Brain pericyte (primary cell): Measurements from ENCODE around the gene NR1I3.
A peak's percentile ranks its signal among the peaks of the same experiment; 100 is the strongest.
"Not testable (repeated sequence)": the region's sequence is repeated elsewhere in the genome, so short reads cannot be mapped to it uniquely, and the experiment has no call there.

Source experiments
- DNase-seq: peaks from one replicate; pipeline ENCODE4 v3.0.0-alpha.2; 2012; ENCODE audit warnings: low read depth, low spot score

Gene NR1I3

DNA sequence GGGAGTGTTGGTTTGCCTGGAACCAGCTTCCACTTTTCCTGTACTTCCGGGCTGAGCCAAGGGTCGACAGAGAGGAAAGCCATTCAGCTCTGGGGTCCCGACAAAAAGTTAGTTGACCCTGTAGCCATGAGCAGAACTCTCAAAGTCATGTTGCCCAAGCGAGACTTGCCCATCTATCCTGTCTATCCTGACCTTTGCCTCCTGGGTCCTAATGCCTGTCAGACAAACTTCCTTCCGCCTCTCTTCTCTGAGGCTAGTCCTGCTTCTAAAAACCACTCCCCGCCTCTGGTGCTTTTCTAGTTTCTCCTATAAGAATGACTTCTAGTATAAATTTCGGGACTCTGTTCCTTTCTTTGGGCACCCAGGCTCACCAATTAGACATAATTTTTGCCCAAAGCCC lies 12.8 kb upstream of the NR1I3 start:
- no peak for DNase-seq

DNA sequence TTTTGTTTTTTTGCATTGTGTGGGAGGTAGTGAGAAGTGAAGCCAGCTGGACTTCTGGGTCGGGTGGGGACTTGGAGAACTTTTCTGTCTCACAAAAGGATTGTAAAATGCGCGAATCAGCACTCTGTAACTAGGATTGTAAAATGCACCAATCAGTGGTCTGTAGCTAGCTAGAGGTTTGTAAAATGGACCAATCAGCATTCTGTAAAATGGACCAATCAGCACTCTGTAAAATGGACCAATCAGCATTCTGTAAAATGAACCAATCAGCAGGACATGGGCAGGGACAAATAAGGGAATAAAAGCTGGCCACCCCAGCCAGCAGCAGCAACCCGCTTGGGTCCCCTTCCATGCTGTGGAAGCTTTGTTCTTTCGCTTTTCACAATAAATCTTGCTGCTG lies 12.1 kb upstream of the NR1I3 start:
- DNase-seq: not testable (repeated sequence)

GRCh38 chr1:161244888-161245287 lies 6.9 kb upstream of the NR1I3 start:
- no peak for DNase-seq

GRCh38 chr1:161242313-161242712 lies 4.3 kb upstream of the NR1I3 start:
- DNase-seq: no peak

DNA sequence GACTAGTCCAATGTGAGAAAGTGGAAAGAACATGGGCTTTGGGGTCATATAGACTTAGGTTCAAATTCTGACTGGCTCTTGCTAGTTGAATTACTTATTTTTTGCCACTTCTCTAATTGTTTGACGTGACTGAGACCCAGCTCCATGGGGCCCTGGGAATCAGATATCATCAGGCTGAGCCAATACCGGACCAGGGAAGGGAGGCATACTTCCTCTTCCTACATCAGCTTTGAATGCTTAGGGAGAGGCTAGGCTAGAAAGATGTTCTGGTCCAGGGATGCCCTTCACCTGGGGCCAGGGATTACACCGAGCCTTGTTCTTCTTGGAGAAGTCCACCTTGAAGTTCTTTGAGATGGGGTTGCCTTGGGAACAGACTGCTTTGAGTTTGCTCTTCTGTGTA lies 3.7 kb upstream of the NR1I3 start:
- no peak for DNase-seq

- no peak for DNase-seq
Observed at GRCh38 chr1:161235957-161236775, 1.8 kb downstream of the NR1I3 start.

GRCh38 chr1:161233102-161233501 lies 4.9 kb downstream of the NR1I3 start:
- DNase-seq: no peak

- DNase-seq: no peak
Observed at GRCh38 chr1:161230762-161231161, 7.2 kb downstream of the NR1I3 start.

- DNase-seq: no peak
Observed at GRCh38 chr1:161229896-161230295, 8.1 kb downstream of the NR1I3 start.

DNA sequence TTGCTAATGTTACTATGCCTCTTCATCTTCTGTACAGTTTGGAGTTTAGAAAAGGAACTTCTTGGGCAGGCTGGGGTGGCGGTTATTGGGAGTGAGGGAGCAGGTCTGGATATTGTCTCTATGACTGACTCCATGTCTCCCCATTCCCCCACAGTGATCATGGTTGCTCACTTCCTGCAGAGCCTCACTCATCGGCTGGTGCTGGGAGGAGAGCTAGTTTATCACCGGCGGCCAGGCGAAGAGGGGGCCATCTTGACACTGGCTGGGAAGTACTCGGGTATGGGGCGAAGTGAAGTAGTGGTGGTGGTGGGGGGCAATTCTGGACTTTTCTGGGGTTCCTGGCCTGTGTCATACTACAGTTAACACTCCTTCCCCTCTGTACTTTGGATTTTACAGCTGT lies 10.0 kb downstream of the NR1I3 start:
- DNase-seq: no peak

DNA sequence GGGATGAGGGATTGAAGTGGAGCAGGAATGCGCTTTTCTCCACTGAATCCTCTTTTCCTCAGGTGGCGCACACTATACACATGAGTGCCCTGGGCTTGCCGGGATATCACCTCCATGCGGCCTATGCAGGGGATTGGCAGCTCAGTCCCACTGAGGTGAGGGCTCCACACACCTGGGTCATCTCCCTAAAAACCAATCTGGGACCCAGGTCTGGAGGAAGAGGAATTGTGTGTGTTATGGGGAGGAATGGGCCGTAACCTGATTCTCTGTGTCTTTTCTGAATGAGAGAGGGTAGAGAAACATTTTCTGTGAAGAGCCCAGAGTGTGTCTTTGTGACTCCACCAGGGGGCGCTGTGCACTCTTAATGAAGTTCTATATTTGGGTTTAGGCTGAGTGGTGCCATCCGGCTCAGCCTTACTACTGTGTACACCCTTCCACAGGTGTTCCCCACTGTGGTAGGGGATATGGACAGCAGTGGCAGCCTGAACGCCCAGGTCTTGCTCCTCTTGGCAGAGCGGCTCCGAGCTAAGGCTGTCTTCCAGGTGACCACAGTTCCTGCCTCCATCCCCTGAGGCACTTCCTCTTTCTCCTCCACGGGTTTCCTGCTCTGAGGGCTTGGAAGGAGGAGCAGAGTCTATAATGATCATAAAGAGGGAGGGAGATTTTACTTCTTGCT lies 10.7 kb downstream of the NR1I3 start:
- DNase-seq: no peak

DNA sequence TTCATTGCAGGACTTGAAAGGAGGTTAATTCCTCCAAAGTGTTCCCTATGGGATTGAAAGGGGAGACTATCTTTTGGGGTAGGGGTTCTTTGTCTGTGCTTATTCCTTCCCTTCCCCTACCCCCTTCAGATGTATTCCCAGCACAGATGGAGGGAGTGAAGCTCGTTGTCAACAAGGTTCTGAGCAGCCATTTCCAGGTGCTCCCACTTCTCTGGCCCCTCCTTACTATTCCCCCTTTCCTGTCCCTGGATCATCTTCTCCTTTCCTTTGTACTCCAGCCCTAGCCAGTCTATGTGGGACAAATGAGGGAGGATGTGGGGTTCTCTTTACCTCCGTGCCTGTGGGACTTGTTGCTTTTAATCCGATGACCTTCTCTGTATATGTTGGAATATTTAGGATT lies 11.2 kb downstream of the NR1I3 start:
- DNase-seq: no peak

DNA sequence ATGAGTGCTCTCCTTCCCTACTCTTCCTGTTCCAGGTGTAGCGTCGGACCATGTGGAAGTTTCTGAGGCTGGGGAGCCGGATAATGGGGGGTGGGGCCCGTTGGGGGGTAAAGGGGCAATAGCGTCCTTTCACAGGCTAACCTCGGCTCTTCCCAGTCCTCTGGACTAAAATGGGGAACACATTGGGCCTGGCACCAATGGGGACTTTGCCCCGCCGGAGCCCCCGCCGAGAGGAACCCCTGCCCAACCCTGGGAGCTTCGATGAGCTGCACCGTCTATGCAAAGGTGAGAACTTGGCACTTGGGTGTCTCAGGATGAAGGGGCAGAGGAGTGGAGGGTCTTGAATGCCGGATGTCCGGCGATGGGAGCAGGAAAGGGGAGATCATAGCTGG lies 11.7 kb downstream of the NR1I3 start:
- no peak for DNase-seq

- DNase-seq: peak; percentile 98
Observed at GRCh38 chr1:161225534-161226319, 12.3 kb downstream of the NR1I3 start, which contains the start of gene TOMM40L. TSS of gene TOMM40L (plus strand) at chr1:161226060. CDS start at chr1:161226490, 430 bp downstream.

DNA sequence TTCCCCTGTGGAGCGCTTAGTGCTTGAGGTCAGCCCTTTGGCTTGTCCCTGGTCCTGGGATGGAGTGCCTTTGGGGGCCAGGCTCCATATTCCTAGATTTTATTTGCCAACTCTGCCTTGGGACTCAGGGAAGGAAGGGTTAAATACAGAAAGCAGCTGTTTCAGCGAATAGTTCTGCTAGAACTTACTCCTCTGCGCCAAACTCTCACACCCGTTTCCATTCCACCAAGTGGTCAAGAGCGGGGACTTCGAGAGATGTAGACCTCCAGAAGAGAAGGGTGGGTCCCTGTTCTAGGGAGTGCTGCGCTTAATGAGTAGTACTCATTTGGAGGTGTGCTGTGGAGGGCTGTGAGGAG lies 12.8 kb downstream of the NR1I3 start:
- no peak for DNase-seq

DNA sequence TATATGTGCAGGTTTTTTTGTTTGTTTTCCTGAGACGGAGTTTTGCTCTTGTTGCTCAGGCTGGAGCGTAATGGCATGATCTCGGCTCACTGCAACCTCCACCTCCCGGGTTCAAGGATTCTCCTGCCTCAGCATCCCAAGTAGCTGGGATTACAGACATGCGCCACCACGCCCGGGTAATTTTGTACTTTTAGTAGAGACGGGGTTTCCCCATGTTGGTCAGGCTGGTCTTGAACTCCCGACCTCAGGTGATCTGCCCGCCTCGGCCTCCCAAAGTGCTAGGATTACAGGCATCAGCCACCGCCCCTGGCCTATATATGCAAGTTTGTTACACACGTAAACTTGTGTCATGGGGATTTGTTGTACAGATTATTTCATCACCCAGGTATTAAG lies 13.3 kb downstream of the NR1I3 start:
- DNase-seq: not testable (repeated sequence)

GRCh38 chr1:161223805-161224694 lies 14.0 kb downstream of the NR1I3 start:
- no peak for DNase-seq

DNA sequence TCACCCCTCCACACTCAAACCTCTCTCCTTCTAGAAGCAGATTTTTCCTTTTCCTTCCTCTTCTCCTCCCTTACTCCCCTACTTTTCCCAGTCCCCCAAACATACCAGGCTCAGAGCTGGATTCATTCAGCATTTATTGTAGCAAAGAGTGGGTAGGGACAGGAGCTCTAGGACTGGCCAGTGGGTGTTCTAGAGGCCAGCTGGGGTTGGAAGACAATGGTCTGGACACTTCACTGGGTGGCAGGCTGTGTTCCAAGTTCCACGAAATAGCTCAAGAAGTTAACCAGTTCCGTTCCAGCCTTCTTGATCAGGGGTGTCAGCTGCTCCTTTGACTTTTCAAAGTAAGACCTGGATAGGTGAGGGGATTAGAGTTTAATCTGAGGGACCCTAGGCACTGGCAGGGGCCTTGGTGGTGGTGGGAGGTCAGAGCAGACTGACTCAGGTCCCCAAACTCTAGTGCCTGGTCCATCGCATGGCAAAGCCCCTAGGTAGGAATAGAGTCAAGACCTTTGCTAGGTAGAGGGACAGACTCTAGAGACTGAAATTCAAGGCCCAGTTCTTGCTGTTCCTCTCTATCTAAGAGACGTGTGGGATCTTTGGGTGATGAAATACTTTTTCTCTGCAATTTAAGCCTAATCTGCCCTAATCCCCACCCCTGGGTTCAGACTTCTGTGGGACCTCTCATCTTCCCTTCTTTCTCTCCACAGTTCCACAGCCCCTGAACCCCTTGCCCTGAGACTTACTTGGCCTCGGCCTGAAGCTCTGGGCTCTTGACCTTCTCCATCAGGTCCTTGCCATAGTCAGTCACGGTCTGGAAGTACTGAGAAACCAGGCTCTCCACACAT lies 15.6 kb downstream of the NR1I3 start:
- DNase-seq: no peak

- no peak for DNase-seq
Observed at GRCh38 chr1:161220002-161220401, 18.0 kb downstream of the NR1I3 start.

GRCh38 chr1:161219078-161219892 lies 18.7 kb downstream of the NR1I3 start:
- no peak for DNase-seq
